HepG2 (cell line): ENCODE measurements around the gene PTCH1.

Source experiments
- BRCA1 ChIP-seq: sonication (generic); formaldehyde crosslinking; IDR thresholded peaks from 2 replicates; pipeline ENCODE4 v1.4.0; 2020; ENCODE audit warnings: missing genetic modification reagents
- CTCF ChIP-seq: sonication (generic); formaldehyde crosslinking; IDR thresholded peaks from 2 replicates; pipeline ENCODE4 v1.5.0; 2020; ENCODE audit warnings: mild to moderate bottlenecking, missing genetic modification reagents, moderate library complexity
- HNRNPL ChIP-seq: fragments of 200-400 bp; formaldehyde crosslinking; IDR thresholded peaks from 2 replicates; pipeline ENCODE4 v1.6.1; 2017; ENCODE audit warnings: mild to moderate bottlenecking, low read depth, low read length
- KDM4B ChIP-seq: sonication (generic); formaldehyde crosslinking; IDR thresholded peaks from 2 replicates; pipeline ENCODE4 v1.4.0; 2020; ENCODE audit warnings: missing genetic modification reagents
- MLX ChIP-seq: IDR thresholded peaks from 2 replicates; pipeline ENCODE4 v1.6.1; 2016
- POLR2A ChIP-seq, 2 experiments: IDR thresholded peaks; 2 replicates each; pipeline ENCODE4 v1.6.1; 2011; ENCODE audit warnings: low read depth in 2 of 2, low read length in 2 of 2, mild to moderate bottlenecking in 1 of 2, moderate library complexity in 1 of 2; ENCODE audit not compliant: insufficient read depth in 1 of 2
- RAD21 ChIP-seq: fragments of 450-650 bp; formaldehyde crosslinking; IDR thresholded peaks from 2 replicates; pipeline ENCODE4 v1.5.0; 2020; ENCODE audit warnings: mild to moderate bottlenecking
- RNF219 ChIP-seq: sonication (generic); formaldehyde crosslinking; IDR thresholded peaks from 2 replicates; pipeline ENCODE4 v1.5.0; 2020; ENCODE audit warnings: mild to moderate bottlenecking, missing genetic modification reagents
- TFAP4 ChIP-seq: sonication (generic); IDR thresholded peaks from 2 replicates; pipeline ENCODE4 v1.6.1; 2016; ENCODE audit warnings: low read depth, borderline replicate concordance
- ZNF12 ChIP-seq: sonication (generic); formaldehyde crosslinking; IDR thresholded peaks from 2 replicates; pipeline ENCODE4 v1.5.0; 2020; ENCODE audit warnings: missing genetic modification reagents
- ZNF280D ChIP-seq: sonication (generic); formaldehyde crosslinking; IDR thresholded peaks from 2 replicates; pipeline ENCODE4 v1.5.1; 2020; ENCODE audit warnings: mild to moderate bottlenecking, missing genetic modification reagents
- ZNF513 ChIP-seq: sonication (generic); formaldehyde crosslinking; conservative IDR thresholded peaks from 2 replicates; pipeline ENCODE4 v1.5.0; 2020; ENCODE audit warnings: missing genetic modification reagents
- ZNF75D ChIP-seq: sonication (generic); formaldehyde crosslinking; IDR thresholded peaks from 2 replicates; pipeline ENCODE4 v1.8.1; 2023; ENCODE audit warnings: missing genetic modification reagents, mild to moderate bottlenecking, borderline replicate concordance
- ZSCAN30 ChIP-seq: sonication (generic); formaldehyde crosslinking; IDR thresholded peaks from 2 replicates; pipeline ENCODE4 v1.5.0; 2020; ENCODE audit warnings: mild to moderate bottlenecking, missing genetic modification reagents

- TF ChIP-seq RNF219 (CRISPR knock-in tag) (no peak), ZNF75D (no peak), POLR2A (IDR thresholded peaks at IDR 0.05; ENCODE audit: insufficient read depth in 1 of 2, low read depth in 2 of 2, low read length in 2 of 2) (no peak), ZNF280D (CRISPR knock-in tag) (no peak), KDM4B (no peak), MLX (CRISPR knock-in tag) (no peak), RAD21 (CRISPR knock-in tag) (no peak), TFAP4 (no peak), BRCA1 (no peak), CTCF (no peak), HNRNPL (no peak), ZSCAN30 (CRISPR knock-in tag) (no peak), ZNF513 (CRISPR knock-in tag) (no peak), ZNF12 (no peak)
Measured at GRCh38 chr9:95477441-95477840, 39.3 kb downstream of the PTCH1 start.
